HG02798 (cell line): ENCODE measurements around the gene WDR33.
A peak's percentile ranks its signal among the peaks of the same experiment; 100 is the strongest.

ENCODE experiments used
- ATAC-seq: cut with Tn5 transposase; IDR thresholded peaks from one replicate; pipeline ENCODE4 v1.9.1; 2021; ENCODE audit warnings: mild to moderate bottlenecking; ENCODE audit not compliant: unreplicated experiment, poor library complexity

WDR33 gene

GRCh38 chr2:127722807-127723206 lies 88.2 kb downstream of the WDR33 start:
- ATAC-seq, result no peak

- ATAC-seq, result no peak
Measured at GRCh38 chr2:127721978-127722355, 89.0 kb downstream of the WDR33 start.

GRCh38 chr2:127721311-127721977 lies 89.5 kb downstream of the WDR33 start:
- ATAC-seq, result no peak

GRCh38 chr2:127719301-127720218 lies 91.4 kb downstream of the WDR33 start:
- no peak for ATAC-seq

GRCh38 chr2:127718271-127718670 lies 92.7 kb downstream of the WDR33 start:
- no peak for ATAC-seq

- no peak for ATAC-seq
Measured at GRCh38 chr2:127715778-127716449, 95.1 kb downstream of the WDR33 start.

GRCh38 chr2:127713562-127713961 lies 97.4 kb downstream of the WDR33 start:
- no peak for ATAC-seq

- no peak for ATAC-seq
Measured at GRCh38 chr2:127712999-127713398, 98.0 kb downstream of the WDR33 start.

GRCh38 chr2:127709336-127709735 lies 101.6 kb downstream of the WDR33 start:
- ATAC-seq, result no peak

- no peak for ATAC-seq
Measured at GRCh38 chr2:127707890-127708648, 102.9 kb downstream of the WDR33 start.

- ATAC-seq, result no peak
Measured at GRCh38 chr2:127706215-127706990, 104.6 kb downstream of the WDR33 start.

- no peak for ATAC-seq
Measured at GRCh38 chr2:127705391-127706065, 105.4 kb downstream of the WDR33 start.

- ATAC-seq, result no peak
Measured at GRCh38 chr2:127704641-127705390, 106.2 kb downstream of the WDR33 start.

- ATAC-seq, result no peak
Measured at GRCh38 chr2:127703282-127703681, 107.7 kb downstream of the WDR33 start.

GRCh38 chr2:127702395-127703009 lies 108.5 kb downstream of the WDR33 start:
- no peak for ATAC-seq

- ATAC-seq, result peak; percentile 52
Measured at GRCh38 chr2:127701651-127702394, 109.1 kb downstream of the WDR33 start.

- ATAC-seq, result peak; percentile 78
Measured at GRCh38 chr2:127701193-127701650, 109.7 kb downstream of the WDR33 start, which contains the start of gene SFT2D3. Gene SFT2D3, plus strand, starts transcription at chr2:127701497. Its CDS starts 32 bp downstream, at chr2:127701529.
